Parathyroid adenoma (tissue), 2 donors: Measurements from ENCODE around the gene ASB14.
"Not testable (repeated sequence)": the region's sequence is repeated elsewhere in the genome, so short reads cannot be mapped to it uniquely, and the experiment has no call there.

Experiments used
- H2AFZ ChIP-seq: fragments of 300-600 bp; sonication (generic); one replicate; pipeline ENCODE4 v1.7.0; 2017; ENCODE audit warnings: antibody characterized with exemption, mild to moderate bottlenecking
- H3K27ac ChIP-seq: fragments of 300-600 bp; sonication (generic); one replicate; pipeline ENCODE4 v1.7.0; 2017
- H3K27me3 ChIP-seq: fragments of 300-600 bp; sonication (generic); one replicate; pipeline ENCODE4 v1.7.0; 2017; ENCODE audit warnings: low read length; ENCODE audit not compliant: control insufficient read depth, insufficient read depth
- H3K36me3 ChIP-seq: fragments of 300-600 bp; sonication (generic); one replicate; pipeline ENCODE4 v1.7.0; 2017; ENCODE audit warnings: low read length; ENCODE audit not compliant: control insufficient read depth, insufficient read depth
- H3K4me1 ChIP-seq: fragments of 300-600 bp; sonication (generic); one replicate; pipeline ENCODE4 v1.7.0; 2017; ENCODE audit warnings: control low read depth
- H3K4me2 ChIP-seq: fragments of 300-600 bp; sonication (generic); one replicate; pipeline ENCODE4 v1.7.0; 2017; ENCODE audit warnings: low read length
- H3K4me3 ChIP-seq: fragments of 300-600 bp; sonication (generic); one replicate; pipeline ENCODE4 v1.7.0; 2017; ENCODE audit warnings: low read depth, low read length
- H3K79me2 ChIP-seq: fragments of 300-600 bp; sonication (generic); one replicate; pipeline ENCODE4 v1.7.0; 2017; ENCODE audit warnings: control low read depth
- H3K9ac ChIP-seq: fragments of 300-600 bp; sonication (generic); one replicate; pipeline ENCODE4 v1.7.0; 2017; ENCODE audit warnings: mild to moderate bottlenecking
- H3K9me3 ChIP-seq: fragments of 300-600 bp; sonication (generic); one replicate; pipeline ENCODE4 v1.7.0; 2017; ENCODE audit warnings: low read length; ENCODE audit not compliant: control insufficient read depth
- CTCF ChIP-seq: fragments of 300-600 bp; sonication (generic); IDR thresholded peaks from one replicate; pipeline ENCODE4 v1.7.0; 2017; ENCODE audit warnings: antibody characterized with exemption, mild to moderate bottlenecking
- donor health status: primary hyperparathyroidism.

ASB14 gene

DNA sequence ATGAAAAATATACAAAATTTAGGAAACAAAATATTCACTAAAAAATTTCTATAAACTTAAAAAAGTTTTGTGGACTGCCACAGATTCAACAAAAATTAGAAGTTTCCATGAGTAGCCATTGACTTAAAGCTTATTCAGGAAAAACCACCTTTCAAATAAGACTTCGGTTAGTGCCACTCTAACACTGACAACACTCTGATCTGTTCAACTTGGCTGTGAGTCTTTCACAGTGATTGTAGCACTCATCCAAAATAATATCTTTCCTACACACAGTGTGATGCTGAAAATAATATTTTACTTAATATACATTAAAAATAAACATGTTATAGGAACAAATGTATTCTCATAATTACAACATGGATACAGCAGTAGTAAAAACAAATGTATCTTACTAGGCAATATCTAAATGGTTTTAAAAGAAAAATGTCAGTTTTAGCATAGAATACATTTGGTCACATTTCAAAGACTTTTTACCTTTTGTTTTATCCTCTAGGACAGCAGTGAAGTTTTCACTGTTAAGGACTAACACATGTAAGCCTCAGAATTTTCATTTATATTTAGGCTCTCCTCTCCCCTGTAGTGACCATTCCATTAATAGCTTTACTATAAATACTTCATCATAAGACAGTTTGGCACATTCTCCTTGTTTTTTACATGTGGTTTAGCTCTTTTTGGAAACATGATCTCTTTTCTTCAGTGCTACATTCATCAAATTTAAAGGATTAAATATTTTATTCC lies at the start of gene ASB14:
ASB14 (minus strand) TSS at position 527 of the 738 bp plus-strand sequence. CDS start 652 bp downstream, outside the sequence.
- Histone ChIP-seq H3K9ac (no peak within 1 kb of the TSS), H2AFZ (no peak within 1 kb of the TSS), H3K36me3 (no peaks in the 10 kb centered on the region), H3K4me1 (no peaks in the 10 kb centered on the region), H3K27ac (no peak within 1 kb of the TSS), H3K79me2 (no peaks in the 10 kb centered on the region), H3K4me3 (no peak within 1 kb of the TSS), H3K9me3 (no peaks in the 10 kb centered on the region), H3K4me2 (no peak within 1 kb of the TSS), H3K27me3 (no peaks in the 10 kb centered on the region)
- TF ChIP-seq CTCF = no peak

DNA sequence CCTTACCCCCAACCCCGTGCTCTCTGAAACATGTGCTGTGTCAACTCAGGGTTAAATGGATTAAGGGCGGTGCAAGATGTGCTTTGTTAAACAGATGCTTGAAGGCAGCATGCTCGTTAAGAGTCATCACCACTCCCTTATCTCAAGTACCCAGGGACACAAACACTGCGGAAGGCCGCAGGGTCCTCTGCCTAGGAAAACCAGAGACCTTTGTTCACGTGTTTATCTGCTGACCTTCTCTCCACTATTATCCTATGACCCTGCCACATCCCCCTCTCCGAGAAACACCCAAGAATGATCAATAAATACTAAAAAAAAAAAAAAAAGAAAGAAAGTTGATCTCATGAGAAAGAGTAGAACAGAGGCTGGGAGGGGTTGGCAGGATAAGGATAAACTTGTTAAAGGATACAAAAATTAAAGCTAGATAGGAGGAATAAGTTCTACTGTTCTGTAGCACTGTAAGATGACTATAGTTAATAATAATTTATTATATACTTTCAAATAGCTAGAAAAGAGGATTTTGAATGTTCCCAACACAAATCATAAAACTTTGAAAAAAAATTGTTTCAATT lies 46.7 kb upstream of the ASB14 start:
- not testable (repeated sequence) for H3K9ac ChIP-seq, H3K9me3 ChIP-seq, H3K79me2 ChIP-seq, H3K4me1 ChIP-seq, H3K4me3 ChIP-seq, H3K27ac ChIP-seq, H3K4me2 ChIP-seq, H2AFZ ChIP-seq, H3K36me3 ChIP-seq, H3K27me3 ChIP-seq

- H3K27ac ChIP-seq, H3K9ac ChIP-seq, H2AFZ ChIP-seq, H3K27me3 ChIP-seq, H3K36me3 ChIP-seq, H3K9me3 ChIP-seq, H3K4me2 ChIP-seq, H3K79me2 ChIP-seq, H3K4me3 ChIP-seq, H3K4me1 ChIP-seq: not testable (repeated sequence)
These were observed 46.0 kb upstream of the ASB14 start for GRCh38 chr3:57338272-57339070.

- Histone ChIP-seq H3K9ac (no peak overlapping the region), H3K27ac (no peak overlapping the region), H3K4me3 (no peak overlapping the region), H3K4me2 (no peak overlapping the region), H3K36me3 (no peaks in the 10 kb centered on the region), H3K79me2 (no peaks in the 10 kb centered on the region), H3K27me3 (no peaks in the 10 kb centered on the region), H2AFZ (no peak overlapping the region), H3K9me3 (no peaks in the 10 kb centered on the region), H3K4me1 (no peaks in the 10 kb centered on the region)
- TF ChIP-seq CTCF = no peak
These were observed 42.9 kb upstream of the ASB14 start for GRCh38 chr3:57335283-57335938.

DNA sequence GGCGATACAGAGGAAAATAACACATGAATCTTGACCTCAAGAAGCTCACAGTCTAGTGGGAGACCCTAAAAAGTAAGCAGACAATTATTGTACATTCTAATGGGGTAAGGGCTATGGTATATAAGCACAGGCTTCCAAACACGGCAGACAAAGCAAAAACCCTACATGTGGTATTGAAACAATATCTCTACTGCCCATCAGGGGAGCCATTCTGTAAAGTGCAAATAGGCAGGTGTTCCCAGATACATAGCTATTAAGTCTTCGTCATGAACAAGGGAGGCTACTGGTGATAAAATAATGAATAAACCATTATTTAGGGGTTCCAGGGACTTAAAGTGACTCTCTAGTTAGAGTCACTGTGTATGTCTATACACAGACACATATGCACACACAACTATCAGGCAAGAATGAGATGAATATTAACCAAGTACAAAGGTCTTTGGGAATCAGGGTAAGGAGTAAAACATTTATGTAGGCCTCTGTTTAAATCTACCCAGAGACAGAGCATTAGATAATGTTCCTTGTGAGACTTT lies 38.7 kb upstream of the ASB14 start:
- TF ChIP-seq CTCF = no peak
- no peak overlapping the region for H3K4me2 ChIP-seq
- H3K4me3 ChIP-seq = no peak overlapping the region
- no peaks in the 10 kb centered on the region for H3K27me3 ChIP-seq
- no peaks in the 10 kb centered on the region for H3K9me3 ChIP-seq
- H3K79me2 ChIP-seq = no peaks in the 10 kb centered on the region
- H2AFZ ChIP-seq = no peak overlapping the region
- no peaks in the 10 kb centered on the region for H3K36me3 ChIP-seq
- H3K9ac ChIP-seq = no peak overlapping the region
- H3K4me1 ChIP-seq = no peaks in the 10 kb centered on the region
- H3K27ac ChIP-seq = no peak overlapping the region

DNA sequence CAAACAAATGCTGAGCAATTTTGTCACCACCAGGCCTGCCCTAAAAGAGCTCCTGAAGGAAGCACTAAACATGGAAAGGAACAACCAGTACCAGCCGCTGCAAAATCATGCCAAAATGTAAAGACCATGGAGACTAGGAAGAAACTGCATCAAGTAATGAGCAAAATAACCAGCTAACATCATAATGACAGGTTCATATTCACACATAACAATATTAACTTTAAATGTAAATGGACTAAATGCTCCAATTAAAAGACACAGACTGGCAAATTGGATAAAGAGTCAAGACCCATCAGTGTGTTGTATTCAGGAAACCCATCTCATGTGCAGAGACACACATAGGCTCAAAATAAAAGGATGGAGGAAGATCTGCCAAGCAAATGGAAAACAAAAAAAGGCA lies 34.0 kb upstream of the ASB14 start:
- not testable (repeated sequence) for H3K27me3 ChIP-seq, H2AFZ ChIP-seq, H3K79me2 ChIP-seq, H3K9me3 ChIP-seq, H3K9ac ChIP-seq, H3K4me1 ChIP-seq, H3K4me3 ChIP-seq, H3K27ac ChIP-seq, H3K36me3 ChIP-seq, H3K4me2 ChIP-seq
